Activated naive CD4-positive, alpha-beta T cell treated with anti-CD3 and anti-CD28 coated beads, Interleukin-2, amount 10 ng/mL, durations not matched to agents 7 days and 5 days (primary cell): ENCODE results near the gene KCNK18.

Experiments
- CTCF ChIA-PET: fragments of 350-600 bp; sonication (Branson Sonifier 250); formaldehyde crosslinking; loops from one replicate; lab custom pipeline; 2021; ENCODE audit warnings: antibody characterized with exemption; lab: Charles Lee
- DNase-seq: peaks from one replicate; pipeline ENCODE4 v3.0.0-alpha.2; 2020
- H3K27ac Mint-ChIP-seq: one replicate; pipeline ENCODE4 v1.8.0; 2021; ENCODE audit warnings: mild to moderate bottlenecking, moderate library complexity, mixed read lengths
- H3K27me3 Mint-ChIP-seq: one replicate; pipeline ENCODE4 v1.8.0; 2021; ENCODE audit warnings: mild to moderate bottlenecking, mixed read lengths
- H3K36me3 Mint-ChIP-seq: one replicate; pipeline ENCODE4 v1.8.0; 2021; ENCODE audit warnings: mixed read lengths
- H3K4me1 Mint-ChIP-seq: one replicate; pipeline ENCODE4 v1.8.0; 2021; ENCODE audit warnings: mixed read lengths
- H3K4me3 Mint-ChIP-seq: one replicate; pipeline ENCODE4 v1.8.0; 2021; ENCODE audit warnings: mild to moderate bottlenecking, moderate library complexity, mixed read lengths
- H3K9me3 Mint-ChIP-seq: one replicate; pipeline ENCODE4 v1.8.0; 2021; ENCODE audit warnings: mixed read lengths

Gene KCNK18

GRCh38 chr10:117165538-117166417 is 31.5 kb upstream of the KCNK18 start:
- Mint-ChIP-seq H3K36me3 (no peaks in the 10 kb centered on the region), H3K27me3 (peaks cover 96% of the 10 kb centered on the region), H3K9me3 (no peaks in the 10 kb centered on the region), H3K4me1 (peaks cover 15% of the 10 kb centered on the region), H3K4me3 (no peak overlapping the region), H3K27ac (peak overlapping the region; percentile 14)
- CTCF ChIA-PET: interaction anchor here (1.0 to 3.1 kb wide), 6 partner anchors 9 to 370 kb away, joined by 3 to 26 read pairs (median 8); no protein-coding TSS in a partner anchor
- no peak for DNase-seq

- no peaks in the 10 kb centered on the region for H3K9me3 Mint-ChIP-seq
- no peaks in the 10 kb centered on the region for H3K36me3 Mint-ChIP-seq
- H3K4me1 Mint-ChIP-seq: peaks cover 15% of the 10 kb centered on the region
- H3K27me3 Mint-ChIP-seq: peaks cover 87% of the 10 kb centered on the region
- CTCF ChIA-PET: interaction anchor here (0.7 to 3.1 kb wide), 13 partner anchors 8 to 387 kb away, joined by 3 to 26 read pairs (median 5); no protein-coding TSS in a partner anchor
- H3K4me3 Mint-ChIP-seq: no peak overlapping the region
- H3K27ac Mint-ChIP-seq: peak overlapping the region; percentile 62
- DNase-seq: no peak
These were observed 30.6 kb upstream of the KCNK18 start for GRCh38 chr10:117166418-117167345.

DNA sequence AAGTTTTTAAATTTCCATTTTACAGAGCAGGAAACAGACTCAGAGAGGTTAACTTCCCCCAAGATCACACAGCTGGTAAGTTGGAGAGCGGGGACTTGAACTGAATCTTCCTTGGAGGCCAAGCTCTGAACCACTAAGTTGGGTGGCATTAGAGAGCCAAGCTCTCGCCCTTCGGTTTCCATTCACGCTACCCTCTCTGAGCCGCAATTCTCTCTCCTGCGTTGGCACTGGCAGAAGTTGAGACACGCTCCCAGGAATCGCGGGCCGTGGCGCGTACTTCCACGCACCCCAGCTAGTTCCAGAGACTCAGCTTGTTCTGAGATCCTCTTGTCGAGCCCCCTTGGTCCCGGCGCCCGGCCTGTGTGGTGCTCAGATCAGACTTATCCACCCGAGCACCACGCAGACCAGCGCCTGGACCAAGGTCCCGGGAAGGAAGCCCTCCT is 29.9 kb upstream of the KCNK18 start:
- H3K4me3 Mint-ChIP-seq: no peak overlapping the region

GRCh38 chr10:117167789-117168674 is 29.3 kb upstream of the KCNK18 start:
- Mint-ChIP-seq H3K9me3 (no peaks in the 10 kb centered on the region), H3K27me3 (peaks cover 82% of the 10 kb centered on the region), H3K27ac (peak overlapping the region; percentile 46), H3K4me3 (peak overlapping the region; percentile 9), H3K36me3 (no peaks in the 10 kb centered on the region), H3K4me1 (peaks cover 13% of the 10 kb centered on the region)
- CTCF ChIA-PET: interaction anchor here (0.6 to 3.1 kb wide), 17 partner anchors 16 to 486 kb away, joined by 3 to 26 read pairs (median 4); no protein-coding TSS in a partner anchor
- peak; percentile 64 for DNase-seq

More for the DNA sequence above, 29.9 kb upstream of the KCNK18 start:
- Mint-ChIP-seq H3K27me3 (peaks cover 83% of the 10 kb centered on the region), H3K27ac (peak overlapping the region; percentile 62), H3K36me3 (no peaks in the 10 kb centered on the region), H3K4me1 (peaks cover 13% of the 10 kb centered on the region), H3K9me3 (no peaks in the 10 kb centered on the region)
- CTCF ChIA-PET: interaction anchor here (0.6 to 3.1 kb wide), 14 partner anchors 24 to 388 kb away, joined by 3 to 26 read pairs (median 4); no protein-coding TSS in a partner anchor
- no peak for DNase-seq

DNA sequence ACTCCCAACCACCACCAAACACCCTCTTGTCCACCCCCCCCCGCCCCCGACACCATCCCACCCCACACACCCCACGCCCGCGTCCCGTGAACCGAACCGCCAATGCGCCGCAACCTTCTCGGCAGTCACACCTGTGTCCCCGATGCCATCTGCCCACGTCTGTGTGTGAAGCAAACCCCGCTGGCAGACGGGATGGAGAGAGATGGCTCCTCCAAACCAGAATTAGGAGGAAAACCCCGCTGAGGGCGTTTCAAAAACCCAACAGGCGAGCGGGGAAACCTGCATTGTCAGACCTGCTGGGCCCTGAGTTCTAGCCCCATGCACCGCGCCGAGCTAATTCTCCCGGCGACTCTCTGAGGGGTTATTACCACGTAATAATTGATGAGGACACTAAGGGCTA is 28.6 kb upstream of the KCNK18 start:
- no peaks in the 10 kb centered on the region for H3K36me3 Mint-ChIP-seq
- H3K4me3 Mint-ChIP-seq: no peak overlapping the region
- H3K9me3 Mint-ChIP-seq: no peaks in the 10 kb centered on the region
- peaks cover 82% of the 10 kb centered on the region for H3K27me3 Mint-ChIP-seq
- no peak for DNase-seq
- H3K27ac Mint-ChIP-seq: no peak overlapping the region
- peaks cover 13% of the 10 kb centered on the region for H3K4me1 Mint-ChIP-seq
- CTCF ChIA-PET: interaction anchor here (1.1 to 3.1 kb wide), 10 partner anchors 15 to 487 kb away, joined by 3 to 26 read pairs (median 6); no protein-coding TSS in a partner anchor

DNA sequence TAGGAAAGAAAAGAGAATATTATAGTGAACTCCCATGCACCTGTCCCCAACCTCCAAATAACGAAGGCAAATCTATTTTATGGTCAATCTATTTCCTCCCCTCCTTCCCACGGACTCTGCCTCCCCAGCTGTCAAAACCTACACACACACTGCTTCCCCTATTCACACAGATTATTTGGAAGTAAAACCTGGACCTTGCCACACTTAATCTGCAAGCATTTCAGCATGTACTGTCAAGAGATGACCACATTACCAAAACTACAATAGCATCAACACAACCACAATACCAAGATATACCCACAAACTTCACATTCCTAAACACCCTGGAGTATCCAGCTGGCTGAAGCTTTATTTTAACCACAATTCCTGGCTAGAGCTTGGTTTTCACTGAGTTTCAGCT is 27.8 kb upstream of the KCNK18 start:
- DNase-seq: no peak
- Mint-ChIP-seq H3K36me3 (no peaks in the 10 kb centered on the region), H3K27me3 (peaks cover 79% of the 10 kb centered on the region), H3K4me3 (no peak overlapping the region), H3K4me1 (peaks cover 12% of the 10 kb centered on the region), H3K27ac (no peak overlapping the region), H3K9me3 (no peaks in the 10 kb centered on the region)
- CTCF ChIA-PET: interaction anchor here (0.9 to 3.1 kb wide), 8 partner anchors 12 to 487 kb away, joined by 3 to 21 read pairs (median 4); no protein-coding TSS in a partner anchor

DNA sequence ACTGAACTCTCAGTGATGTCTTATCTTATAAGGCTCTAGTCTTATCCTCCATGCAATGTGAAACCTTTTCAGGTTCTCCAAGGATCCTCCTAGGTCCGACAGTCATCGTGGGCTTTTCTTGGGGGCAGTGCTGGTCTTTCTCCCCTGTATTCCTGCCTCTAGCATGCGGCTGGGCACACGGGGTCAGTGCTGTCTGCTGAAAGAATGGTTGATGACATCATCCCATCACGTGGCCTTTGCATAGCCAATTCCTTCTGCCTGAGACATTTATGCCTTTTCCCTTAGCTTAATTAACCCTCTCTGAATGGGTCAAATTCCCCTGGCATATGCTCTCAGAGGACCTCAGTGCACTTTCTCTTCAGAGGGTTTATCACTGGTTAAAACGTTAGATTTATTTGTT is 27.0 kb upstream of the KCNK18 start:
- peaks cover 79% of the 10 kb centered on the region for H3K27me3 Mint-ChIP-seq
- H3K36me3 Mint-ChIP-seq: no peaks in the 10 kb centered on the region
- H3K4me3 Mint-ChIP-seq: no peak overlapping the region
- H3K27ac Mint-ChIP-seq: no peak overlapping the region
- H3K4me1 Mint-ChIP-seq: peaks cover 20% of the 10 kb centered on the region
- DNase-seq: no peak
- CTCF ChIA-PET: interaction anchor here (0.9 to 7.4 kb wide), 4 partner anchors 12 to 374 kb away, joined by 4 to 85 read pairs (median 15); no protein-coding TSS in a partner anchor
- no peaks in the 10 kb centered on the region for H3K9me3 Mint-ChIP-seq

GRCh38 chr10:117174439-117175214 is 22.7 kb upstream of the KCNK18 start:
- CTCF ChIA-PET: interaction anchor here (0.6 to 7.4 kb wide), 32 partner anchors 9 to 730 kb away, joined by 3 to 85 read pairs (median 4); no protein-coding TSS in a partner anchor
- Mint-ChIP-seq H3K36me3 (no peaks in the 10 kb centered on the region), H3K27ac (no peak overlapping the region), H3K4me3 (peak overlapping the region; percentile 75), H3K4me1 (peaks cover 18% of the 10 kb centered on the region), H3K27me3 (peaks cover 51% of the 10 kb centered on the region), H3K9me3 (no peaks in the 10 kb centered on the region)
- peak; percentile 86 for DNase-seq

DNA sequence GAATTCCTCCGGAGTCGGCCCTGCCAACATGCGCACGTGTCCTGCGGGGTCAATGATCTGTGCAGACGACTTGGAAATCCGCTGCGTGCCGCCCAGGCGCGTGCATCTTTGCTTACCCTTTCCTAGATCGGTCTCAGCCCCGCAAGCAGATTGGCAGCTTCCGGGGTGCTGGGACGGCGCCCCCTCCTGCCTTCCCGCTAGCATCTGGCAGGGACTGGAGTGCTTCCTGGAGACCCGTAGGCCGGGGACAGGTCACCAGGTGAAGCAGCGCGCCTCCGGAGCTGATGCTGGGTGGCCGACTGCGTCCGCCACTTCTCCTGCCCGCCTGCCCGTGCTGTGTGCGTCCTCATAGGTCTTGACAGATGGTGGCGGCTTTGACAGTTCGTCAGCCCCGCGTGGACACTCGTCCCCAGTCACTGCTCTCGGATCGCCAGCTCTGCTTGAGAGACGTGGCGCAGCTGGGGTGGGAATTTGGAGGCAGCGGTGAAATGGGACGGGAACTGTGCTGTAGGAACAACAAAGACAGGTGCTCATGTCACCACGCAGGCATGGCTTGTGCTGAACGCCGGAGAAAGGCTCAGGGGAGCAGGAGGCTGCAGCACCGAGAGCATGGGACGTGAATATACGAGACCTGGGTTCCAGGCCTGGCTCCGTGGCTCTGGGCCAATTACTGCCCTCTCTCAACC is 21.9 kb upstream of the KCNK18 start:
- peaks cover 49% of the 10 kb centered on the region for H3K27me3 Mint-ChIP-seq
- CTCF ChIA-PET: interaction anchor here (0.7 to 7.4 kb wide), 30 partner anchors 9 to 731 kb away, joined by 3 to 85 read pairs (median 4); no protein-coding TSS in a partner anchor
- H3K4me1 Mint-ChIP-seq: peaks cover 18% of the 10 kb centered on the region
- H3K4me3 Mint-ChIP-seq: peak overlapping the region; percentile 75
- no peak overlapping the region for H3K27ac Mint-ChIP-seq
- no peaks in the 10 kb centered on the region for H3K36me3 Mint-ChIP-seq
- H3K9me3 Mint-ChIP-seq: no peaks in the 10 kb centered on the region
- no peak for DNase-seq

GRCh38 chr10:117175901-117176534 is 21.3 kb upstream of the KCNK18 start:
- Mint-ChIP-seq H3K4me1 (peaks cover 18% of the 10 kb centered on the region), H3K36me3 (no peaks in the 10 kb centered on the region), H3K4me3 (peak overlapping the region; percentile 75), H3K9me3 (no peaks in the 10 kb centered on the region), H3K27ac (no peak overlapping the region), H3K27me3 (peaks cover 48% of the 10 kb centered on the region)
- CTCF ChIA-PET: interaction anchor here (1.1 to 7.4 kb wide), 10 partner anchors 11 to 494 kb away, joined by 3 to 85 read pairs (median 8); no protein-coding TSS in a partner anchor
- peak; percentile 81 for DNase-seq

DNA sequence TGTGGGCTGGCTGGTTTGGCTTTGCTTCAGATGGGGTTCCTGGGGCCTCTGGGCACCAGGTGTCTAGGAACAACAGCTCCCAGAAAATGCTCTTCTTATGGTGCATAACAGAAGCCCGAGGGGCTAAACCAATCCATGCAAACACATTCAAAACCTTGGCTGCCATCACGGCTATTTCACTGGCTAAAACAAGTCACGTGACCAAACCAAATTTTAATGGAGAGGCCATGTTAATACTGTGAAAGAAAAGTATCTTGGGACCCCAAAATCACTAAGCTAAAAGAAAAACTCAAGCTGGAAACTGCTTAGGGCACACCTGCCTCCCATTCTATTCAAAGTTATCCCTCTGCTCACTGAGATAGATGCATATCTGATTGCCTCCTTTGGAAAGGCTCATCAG is 19.1 kb upstream of the KCNK18 start:
- Mint-ChIP-seq H3K27me3 (peaks cover 45% of the 10 kb centered on the region), H3K4me3 (no peak overlapping the region), H3K36me3 (no peaks in the 10 kb centered on the region), H3K27ac (no peak overlapping the region), H3K9me3 (no peaks in the 10 kb centered on the region), H3K4me1 (peaks cover 18% of the 10 kb centered on the region)
- DNase-seq: no peak
- CTCF ChIA-PET: interaction anchor here (1.1 kb wide), 2 partner anchors 381 to 390 kb away, joined by 3 read pairs; no protein-coding TSS in a partner anchor
